ENCODE data around the gene PNLIPRP1.

- TF ChIP-seq CTCF (IDR thresholded peaks at IDR 0.05), result no peak
- no peak for TF ChIP-seq POLR2A (IDR thresholded peaks at IDR 0.05)
Observed at GRCh38 chr10:116555880-116556279, 34.9 kb upstream of the PNLIPRP1 start.
